Activated naive CD8-positive, alpha-beta T cell (primary cell): Measurements from ENCODE around the gene DOCK9.

Experiments used
- H3K27ac Mint-ChIP-seq: one replicate; pipeline ENCODE4 v1.8.0; 2021; ENCODE audit warnings: mixed read lengths
- H3K27me3 Mint-ChIP-seq: one replicate; pipeline ENCODE4 v1.8.0; 2021; ENCODE audit warnings: mixed read lengths
- H3K36me3 Mint-ChIP-seq: one replicate; pipeline ENCODE4 v1.8.0; 2021; ENCODE audit warnings: mixed read lengths
- H3K4me1 Mint-ChIP-seq: one replicate; pipeline ENCODE4 v1.8.0; 2021; ENCODE audit warnings: low read depth, mixed read lengths
- H3K4me3 Mint-ChIP-seq: one replicate; pipeline ENCODE4 v1.8.0; 2021; ENCODE audit warnings: mild to moderate bottlenecking, mixed read lengths
- H3K9me3 Mint-ChIP-seq: one replicate; pipeline ENCODE4 v1.8.0; 2021; ENCODE audit warnings: low read depth, mixed read lengths

DOCK9 gene

GRCh38 chr13:98988277-98988676 lies 10.4 kb upstream of the DOCK9 start:
- Mint-ChIP-seq H3K4me3 (no peak overlapping the region), H3K36me3 (peaks cover 4% of the 10 kb centered on the region), H3K27ac (no peak overlapping the region), H3K9me3 (no peaks in the 10 kb centered on the region), H3K4me1 (peaks cover 77% of the 10 kb centered on the region), H3K27me3 (no peaks in the 10 kb centered on the region)

DNA sequence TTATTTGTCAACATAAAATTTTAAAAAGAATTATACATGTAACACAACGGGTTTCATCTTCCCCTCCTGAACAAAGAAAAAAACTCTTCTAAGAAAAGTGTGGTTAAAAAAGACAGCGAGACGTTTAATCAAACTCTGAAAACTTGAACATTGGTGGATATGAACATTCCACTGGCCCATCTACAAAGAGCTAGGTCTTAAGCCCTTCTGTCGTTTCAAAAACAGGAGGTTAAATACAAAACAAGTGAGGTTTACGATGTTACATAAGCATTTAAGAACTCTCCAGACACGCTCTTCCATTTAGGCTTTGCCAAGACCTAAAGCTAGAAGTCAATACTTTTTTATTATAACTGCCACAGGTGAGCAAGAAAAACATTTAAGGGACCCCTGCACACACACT lies 9.4 kb upstream of the DOCK9 start:
- Mint-ChIP-seq H3K4me3 (no peak overlapping the region), H3K27ac (peak overlapping the region; percentile 29), H3K9me3 (no peaks in the 10 kb centered on the region), H3K36me3 (peaks cover 3% of the 10 kb centered on the region), H3K4me1 (peaks cover 77% of the 10 kb centered on the region), H3K27me3 (no peaks in the 10 kb centered on the region)

- H3K4me3 Mint-ChIP-seq: no peak overlapping the region
- no peaks in the 10 kb centered on the region for H3K27me3 Mint-ChIP-seq
- H3K27ac Mint-ChIP-seq: peak overlapping the region; percentile 50
- H3K9me3 Mint-ChIP-seq: no peaks in the 10 kb centered on the region
- peaks cover 81% of the 10 kb centered on the region for H3K4me1 Mint-ChIP-seq
- H3K36me3 Mint-ChIP-seq: peaks cover 6% of the 10 kb centered on the region
These were observed 8.5 kb upstream of the DOCK9 start for GRCh38 chr13:98986226-98986846.

DNA sequence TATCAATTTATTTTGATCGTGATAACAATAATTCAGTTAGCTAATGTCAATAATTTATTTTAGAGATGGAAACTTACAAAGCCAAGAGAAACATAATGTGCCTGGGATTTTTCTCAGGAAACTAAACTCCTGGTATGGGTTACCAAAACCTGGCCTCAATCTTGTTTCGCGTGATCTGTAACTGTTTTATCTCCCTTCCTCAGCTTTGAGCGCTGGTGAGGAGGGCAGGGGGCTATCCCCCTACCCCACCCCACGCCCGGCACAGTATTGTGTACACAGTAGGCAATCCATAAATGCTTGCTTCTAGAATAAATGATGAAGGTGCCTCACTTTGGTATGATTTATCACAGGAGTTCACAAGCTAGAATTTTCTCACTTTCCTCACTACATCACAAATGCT lies 7.7 kb upstream of the DOCK9 start:
- Mint-ChIP-seq H3K27me3 (no peaks in the 10 kb centered on the region), H3K9me3 (no peaks in the 10 kb centered on the region), H3K27ac (peak overlapping the region; percentile 22), H3K4me3 (no peak overlapping the region), H3K4me1 (peaks cover 85% of the 10 kb centered on the region), H3K36me3 (peaks cover 6% of the 10 kb centered on the region)

- Mint-ChIP-seq H3K9me3 (no peaks in the 10 kb centered on the region), H3K27ac (no peak overlapping the region), H3K27me3 (no peaks in the 10 kb centered on the region), H3K4me1 (peaks cover 85% of the 10 kb centered on the region), H3K36me3 (peaks cover 5% of the 10 kb centered on the region), H3K4me3 (no peak overlapping the region)
These were observed 7.1 kb upstream of the DOCK9 start for GRCh38 chr13:98984983-98985382.

GRCh38 chr13:98984118-98984517 lies 6.3 kb upstream of the DOCK9 start:
- Mint-ChIP-seq H3K36me3 (peaks cover 5% of the 10 kb centered on the region), H3K4me3 (no peak overlapping the region), H3K27me3 (no peaks in the 10 kb centered on the region), H3K4me1 (peaks cover 81% of the 10 kb centered on the region), H3K27ac (no peak overlapping the region), H3K9me3 (no peaks in the 10 kb centered on the region)

GRCh38 chr13:98983182-98983581 lies 5.3 kb upstream of the DOCK9 start:
- H3K4me3 Mint-ChIP-seq: peak overlapping the region; percentile 28
- H3K27me3 Mint-ChIP-seq: no peaks in the 10 kb centered on the region
- peaks cover 80% of the 10 kb centered on the region for H3K4me1 Mint-ChIP-seq
- H3K9me3 Mint-ChIP-seq: no peaks in the 10 kb centered on the region
- H3K27ac Mint-ChIP-seq: peak overlapping the region; percentile 46
- peaks cover 5% of the 10 kb centered on the region for H3K36me3 Mint-ChIP-seq

DNA sequence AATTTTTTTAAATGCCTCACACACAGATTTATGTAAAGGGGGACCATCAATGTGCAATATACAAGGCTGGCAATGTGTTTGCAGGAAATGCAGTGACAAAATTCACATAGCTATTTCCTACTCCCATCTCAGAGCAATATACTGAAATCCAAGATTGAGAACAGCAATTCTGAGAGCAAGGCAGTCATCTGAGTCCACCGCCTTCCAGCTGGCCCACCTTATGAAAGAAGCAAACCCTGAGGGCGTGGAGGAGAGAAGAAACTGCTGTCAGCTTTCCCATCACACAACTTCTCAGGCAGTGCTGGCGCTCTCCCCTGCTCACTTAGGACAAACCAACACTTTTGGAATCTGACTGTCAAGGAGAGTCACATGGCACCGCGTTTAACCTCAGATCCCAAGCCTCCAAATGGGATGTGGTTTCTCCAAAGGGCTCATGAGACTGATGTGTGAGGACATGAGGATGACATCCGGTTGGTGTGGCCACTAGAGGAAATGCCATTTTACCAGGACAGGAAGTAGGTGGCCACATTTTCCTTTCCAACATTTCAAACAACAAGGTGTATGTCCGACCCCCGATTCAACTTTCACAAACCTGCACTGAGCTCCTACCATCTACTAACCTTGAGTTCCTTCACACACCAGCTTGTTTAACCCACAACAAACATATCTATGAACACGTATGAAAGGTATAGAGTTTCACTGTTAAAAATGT lies 3.7 kb upstream of the DOCK9 start:
- Mint-ChIP-seq H3K27ac (peak overlapping the region; percentile 75), H3K9me3 (no peaks in the 10 kb centered on the region), H3K4me1 (peaks cover 88% of the 10 kb centered on the region), H3K36me3 (peaks cover 5% of the 10 kb centered on the region), H3K27me3 (no peaks in the 10 kb centered on the region), H3K4me3 (peak overlapping the region; percentile 42)

- Mint-ChIP-seq H3K9me3 (no peaks in the 10 kb centered on the region), H3K36me3 (peaks cover 5% of the 10 kb centered on the region), H3K4me3 (no peak overlapping the region), H3K27ac (no peak overlapping the region), H3K27me3 (no peaks in the 10 kb centered on the region), H3K4me1 (peaks cover 88% of the 10 kb centered on the region)
These were observed 1.3 kb upstream of the DOCK9 start for GRCh38 chr13:98979012-98979660.

- Mint-ChIP-seq H3K9me3 (no peaks in the 10 kb centered on the region), H3K4me3 (no peak overlapping the region), H3K27me3 (no peaks in the 10 kb centered on the region), H3K4me1 (peaks cover 92% of the 10 kb centered on the region), H3K36me3 (peaks cover 5% of the 10 kb centered on the region), H3K27ac (no peak overlapping the region)
These were observed 416 bp upstream of the DOCK9 start for GRCh38 chr13:98978280-98978679.

GRCh38 chr13:98976941-98977340 lies 923 bp downstream of the DOCK9 start:
- peaks cover 82% of the 10 kb centered on the region for H3K4me1 Mint-ChIP-seq
- no peaks in the 10 kb centered on the region for H3K27me3 Mint-ChIP-seq
- H3K4me3 Mint-ChIP-seq: no peak overlapping the region
- peaks cover 5% of the 10 kb centered on the region for H3K36me3 Mint-ChIP-seq
- H3K27ac Mint-ChIP-seq: peak overlapping the region; percentile 17
- H3K9me3 Mint-ChIP-seq: no peaks in the 10 kb centered on the region

DNA sequence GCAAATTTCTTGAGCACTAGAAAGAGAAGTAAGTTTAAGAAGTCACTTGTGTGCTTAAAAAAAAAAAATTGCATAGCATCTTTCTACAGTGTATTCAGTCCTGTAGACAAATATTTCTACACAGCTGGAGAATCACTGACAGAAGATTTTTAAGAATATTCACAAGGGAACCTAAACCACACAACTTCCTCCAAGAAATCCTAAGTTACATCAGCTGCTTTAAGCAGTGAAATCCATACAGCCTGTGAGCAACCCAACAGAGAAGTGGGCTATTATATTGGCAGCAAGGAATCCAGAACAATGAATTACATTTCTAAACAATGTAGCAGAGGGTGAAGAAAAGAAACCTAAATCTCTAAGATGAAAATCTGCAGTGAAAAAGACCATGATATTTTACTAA lies 1.5 kb downstream of the DOCK9 start:
- no peaks in the 10 kb centered on the region for H3K9me3 Mint-ChIP-seq

GRCh38 chr13:98975822-98976261 lies 2.0 kb downstream of the DOCK9 start:
- Mint-ChIP-seq H3K4me3 (no peak overlapping the region), H3K9me3 (no peaks in the 10 kb centered on the region), H3K27ac (peak overlapping the region; percentile 2), H3K27me3 (no peaks in the 10 kb centered on the region), H3K36me3 (no peaks in the 10 kb centered on the region), H3K4me1 (peaks cover 76% of the 10 kb centered on the region)

More for the DNA sequence above, 1.5 kb downstream of the DOCK9 start:
- Mint-ChIP-seq H3K27ac (peak overlapping the region; percentile 2), H3K4me1 (peaks cover 80% of the 10 kb centered on the region), H3K4me3 (peak overlapping the region; percentile 35), H3K27me3 (no peaks in the 10 kb centered on the region), H3K36me3 (no peaks in the 10 kb centered on the region)

DNA sequence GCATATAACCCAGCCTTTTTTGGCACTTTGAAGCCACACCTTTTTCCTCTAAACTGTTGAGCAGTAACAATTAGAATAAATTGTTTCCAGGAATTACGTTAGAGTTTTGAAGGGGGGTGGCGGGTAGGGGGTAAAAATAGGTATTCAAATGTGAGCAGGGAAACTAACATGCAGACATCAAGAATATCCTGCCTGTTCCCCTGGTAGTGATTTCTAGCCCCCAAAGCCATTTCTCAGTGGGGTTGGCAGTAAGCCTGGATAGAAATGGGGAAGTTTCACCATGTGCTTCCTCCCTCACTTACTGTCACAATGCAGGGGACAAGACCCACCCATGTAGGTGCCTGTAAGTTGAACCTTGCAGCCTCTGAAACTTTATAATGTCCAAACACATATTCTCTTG lies 3.8 kb downstream of the DOCK9 start:
- peaks cover 78% of the 10 kb centered on the region for H3K4me1 Mint-ChIP-seq
- H3K9me3 Mint-ChIP-seq: no peaks in the 10 kb centered on the region
- H3K4me3 Mint-ChIP-seq: no peak overlapping the region
- no peak overlapping the region for H3K27ac Mint-ChIP-seq
- no peaks in the 10 kb centered on the region for H3K36me3 Mint-ChIP-seq
- H3K27me3 Mint-ChIP-seq: no peaks in the 10 kb centered on the region

DNA sequence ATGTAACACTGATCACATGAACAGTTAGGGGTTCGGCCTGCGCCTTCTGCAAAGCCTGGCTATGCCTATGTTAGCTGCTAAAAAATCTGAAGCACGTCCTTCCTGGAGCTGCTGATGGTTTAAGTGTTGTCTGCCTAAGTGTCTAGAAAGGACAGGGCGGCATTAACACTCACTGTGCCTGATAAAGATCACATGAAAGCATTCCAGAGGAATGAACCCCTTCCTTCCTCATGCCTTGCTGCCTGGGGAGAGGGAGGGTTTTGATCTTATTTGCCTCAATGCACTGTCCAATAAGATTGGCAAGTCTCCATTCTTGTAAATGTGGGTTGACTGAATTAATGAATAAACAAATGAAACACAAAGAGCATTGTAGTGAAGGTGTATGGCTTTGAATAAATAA lies 5.2 kb downstream of the DOCK9 start:
- H3K4me3 Mint-ChIP-seq: no peak overlapping the region
- peaks cover 73% of the 10 kb centered on the region for H3K4me1 Mint-ChIP-seq
- H3K9me3 Mint-ChIP-seq: no peaks in the 10 kb centered on the region
- H3K36me3 Mint-ChIP-seq: no peaks in the 10 kb centered on the region
- no peak overlapping the region for H3K27ac Mint-ChIP-seq
- H3K27me3 Mint-ChIP-seq: no peaks in the 10 kb centered on the region
